CD4-positive, CD25-positive, alpha-beta regulatory T cell (primary cell): Measurements from ENCODE around the gene COL19A1. TPM values are rescaled to one million over a fixed set of nuclear protein-coding genes. Genes with fewer than 3 reads are reported as not detected.
"Not testable (repeated sequence)": the region's sequence is repeated elsewhere in the genome, so short reads cannot be mapped to it uniquely, and the experiment has no call there.

Experiments
- ATAC-seq, 2 donors: fragments of 150-1000 bp; cut with Tn5 transposase; one replicate each; pipeline ENCODE4 v1.10.0; 2021; ENCODE audit warnings: low read depth in 2 of 2, moderate number of reproducible peaks in 2 of 2, moderate library complexity in 1 of 2
- DNase-seq, 3 donors: peaks; one replicate each; pipeline versions ENCODE4 v3.0.0 to v3.0.0-alpha.2; 2012 to 2022; ENCODE audit warnings: mixed read lengths in 1 of 3
- H3K27ac ChIP-seq: one replicate; pipeline ENCODE4 v1.7.0; 2013; ENCODE audit warnings: mild to moderate bottlenecking, low read length; ENCODE audit not compliant: insufficient read depth, poor library complexity, severe bottlenecking
- H3K27me3 ChIP-seq: one replicate; pipeline ENCODE4 v1.7.0; 2013; ENCODE audit warnings: low read length; ENCODE audit not compliant: control insufficient read depth, insufficient read depth
- H3K36me3 ChIP-seq: one replicate; pipeline ENCODE4 v1.7.0; 2013; ENCODE audit warnings: mild to moderate bottlenecking, low read length, moderate library complexity; ENCODE audit not compliant: control insufficient read depth, insufficient read depth
- H3K4me1 ChIP-seq: 2 replicates; pipeline ENCODE4 v1.7.0; 2013; ENCODE audit warnings: mild to moderate bottlenecking, low read length; ENCODE audit not compliant: insufficient read depth, control insufficient read depth, poor library complexity, severe bottlenecking
- H3K4me3 ChIP-seq: one replicate; pipeline ENCODE4 v1.7.0; 2013; ENCODE audit warnings: low read depth, mild to moderate bottlenecking, low read length, moderate library complexity
- H3K9me3 ChIP-seq, 2 experiments: 1 replicate in 1 of 2; 2 replicates in 1 of 2; pipeline ENCODE4 v1.7.0; 2013; ENCODE audit warnings: low read length in 2 of 2, mild to moderate bottlenecking in 1 of 2, moderate library complexity in 1 of 2; ENCODE audit not compliant: control insufficient read depth in 2 of 2
- H3K27ac Mint-ChIP-seq, 3 donors: one replicate each; pipeline ENCODE4 v1.8.0; 2020 to 2022; ENCODE audit warnings: mild to moderate bottlenecking in 3 of 3, mixed read lengths in 3 of 3, moderate library complexity in 2 of 3
- H3K27me3 Mint-ChIP-seq: one replicate; pipeline ENCODE4 v1.8.0; 2022; ENCODE audit warnings: mild to moderate bottlenecking, mixed read lengths
- H3K36me3 Mint-ChIP-seq: one replicate; pipeline ENCODE4 v1.8.0; 2020; ENCODE audit warnings: mixed read lengths
- H3K4me1 Mint-ChIP-seq, 4 donors: one replicate each; pipeline ENCODE4 v1.8.0; 2020 to 2022; ENCODE audit warnings: mixed read lengths in 4 of 4, mild to moderate bottlenecking in 1 of 4
- H3K4me3 Mint-ChIP-seq, 4 donors: one replicate each; pipeline ENCODE4 v1.8.0; 2020 to 2022; ENCODE audit warnings: mild to moderate bottlenecking in 4 of 4, mixed read lengths in 4 of 4, moderate library complexity in 3 of 4
- H3K9me3 Mint-ChIP-seq, 7 donors: one replicate each; pipeline ENCODE4 v1.8.0; 2020 to 2022; ENCODE audit warnings: mixed read lengths in 7 of 7, mild to moderate bottlenecking in 3 of 7, moderate library complexity in 2 of 7
- polyA plus RNA-seq, 4 donors: library from polyadenylated mRNA; unstranded; fragments of 300-500 nt; fragmentation: Illumina TruSeq; gene quantifications; one replicate each; pipeline ENCODE4 v1.2.3, GENCODE V29; 2021
- total RNA-seq: library from RNA; stranded (reverse); gene quantifications from one replicate; pipeline ENCODE4 v1.2.3, GENCODE V29; 2022

The COL19A1 gene
- total RNA-seq (0.17 TPM), polyA plus RNA-seq (not detected)

- Histone ChIP-seq H3K27ac (peak within 1 kb of the TSS; percentile 9), H3K27me3 (peaks cover 41% of the 10 kb centered on the region), H3K4me1 (peaks cover 22% of the 10 kb centered on the region), H3K36me3 (no peaks in the 10 kb centered on the region), H3K4me3 (peak within 1 kb of the TSS; percentile 86), H3K9me3 (no peaks in the 10 kb centered on the region)
- no peaks in the 10 kb centered on the region for H3K36me3 Mint-ChIP-seq
- DNase-seq (peak; percentile 6 to 47 (median 28)), ATAC-seq (peak; percentile 33 to 47)
- peaks cover 9 to 22% (median 11%) of the 10 kb centered on the region in 4 donors for H3K4me1 Mint-ChIP-seq
- H3K27ac Mint-ChIP-seq, result peak within 1 kb of the TSS in 2 of 3 donors; percentile 15 to 30
- peak within 1 kb of the TSS; percentile 86 to 88 (median 88) for H3K4me3 Mint-ChIP-seq
- H3K27me3 Mint-ChIP-seq, result peaks cover 73% of the 10 kb centered on the region
- H3K9me3 Mint-ChIP-seq, result no peaks in the 10 kb centered on the region
Measured at GRCh38 chr6:69866351-69866769, at the start of gene COL19A1. Gene COL19A1, plus strand, starts transcription at chr6:69866556. Its CDS starts 13,012 bp downstream, at chr6:69879568.

- no peaks in the 10 kb centered on the region for H3K27me3 Mint-ChIP-seq
- Histone ChIP-seq H3K9me3 (no peaks in the 10 kb centered on the region), H3K4me3 (peak overlapping the region; percentile 83), H3K27me3 (no peaks in the 10 kb centered on the region), H3K4me1 (peaks cover 41% of the 10 kb centered on the region), H3K27ac (peak overlapping the region; percentile 78), H3K36me3 (no peaks in the 10 kb centered on the region)
- peak in 1 of 3 donors; percentile 70 for DNase-seq
- peaks cover 0 to 1% (median 0%) of the 10 kb centered on the region in 7 donors for H3K9me3 Mint-ChIP-seq
- H3K4me3 Mint-ChIP-seq, result peak overlapping the region; percentile 69 to 89 (median 83)
- peak overlapping the region; percentile 91 to 99 (median 93) for H3K27ac Mint-ChIP-seq
- ATAC-seq, result peak in 1 of 2 donors; percentile 46
- H3K36me3 Mint-ChIP-seq, result no peaks in the 10 kb centered on the region
- peaks cover 35 to 55% (median 47%) of the 10 kb centered on the region in 4 donors for H3K4me1 Mint-ChIP-seq
Measured at GRCh38 chr6:69816569-69816968, 49.8 kb upstream of the COL19A1 start.

- Mint-ChIP-seq H3K36me3 (no peaks in the 10 kb centered on the region), H3K4me3 (no peak overlapping the region), H3K9me3 (peaks cover 0 to 1% (median 0%) of the 10 kb centered on the region in 7 donors), H3K27me3 (no peaks in the 10 kb centered on the region), H3K27ac (peak overlapping the region in 1 of 3 donors; percentile 34), H3K4me1 (peaks cover 30 to 47% (median 42%) of the 10 kb centered on the region in 4 donors)
- H3K4me1 ChIP-seq, result peaks cover 38% of the 10 kb centered on the region
- H3K27ac ChIP-seq, result no peak overlapping the region
- H3K4me3 ChIP-seq, result no peak overlapping the region
- H3K36me3 ChIP-seq, result no peaks in the 10 kb centered on the region
- H3K27me3 ChIP-seq, result no peaks in the 10 kb centered on the region
- ATAC-seq (no peak), DNase-seq (no peak)
- H3K9me3 ChIP-seq, result no peaks in the 10 kb centered on the region
Measured at GRCh38 chr6:69817358-69817757, 49.0 kb upstream of the COL19A1 start.

- Histone ChIP-seq H3K27ac (no peak overlapping the region), H3K4me3 (no peak overlapping the region), H3K4me1 (peaks cover 28% of the 10 kb centered on the region), H3K9me3 (no peaks in the 10 kb centered on the region), H3K36me3 (no peaks in the 10 kb centered on the region), H3K27me3 (no peaks in the 10 kb centered on the region)
- Mint-ChIP-seq H3K27ac (no peak overlapping the region), H3K36me3 (no peaks in the 10 kb centered on the region), H3K27me3 (no peaks in the 10 kb centered on the region), H3K9me3 (peaks cover 0 to 1% (median 0%) of the 10 kb centered on the region in 7 donors), H3K4me1 (peaks cover 21 to 36% (median 33%) of the 10 kb centered on the region in 4 donors), H3K4me3 (peak overlapping the region in 1 of 4 donors; percentile 22)
- no peak for DNase-seq
- no peak for ATAC-seq
Measured at GRCh38 chr6:69818223-69818930, 48.0 kb upstream of the COL19A1 start.

GRCh38 chr6:69819138-69819537 is 47.2 kb upstream of the COL19A1 start:
- Mint-ChIP-seq H3K27ac (no peak overlapping the region), H3K27me3 (no peaks in the 10 kb centered on the region), H3K4me3 (no peak overlapping the region), H3K4me1 (peaks cover 15 to 30% (median 26%) of the 10 kb centered on the region in 4 donors), H3K36me3 (no peaks in the 10 kb centered on the region), H3K9me3 (peaks cover 0 to 1% (median 0%) of the 10 kb centered on the region in 7 donors)
- Histone ChIP-seq H3K9me3 (no peaks in the 10 kb centered on the region), H3K36me3 (no peaks in the 10 kb centered on the region), H3K4me1 (peaks cover 21% of the 10 kb centered on the region), H3K27ac (no peak overlapping the region), H3K27me3 (no peaks in the 10 kb centered on the region), H3K4me3 (no peak overlapping the region)
- DNase-seq (no peak), ATAC-seq (no peak)

GRCh38 chr6:69820018-69820417 is 46.3 kb upstream of the COL19A1 start:
- Histone ChIP-seq H3K4me3 (no peak overlapping the region), H3K27me3 (no peaks in the 10 kb centered on the region), H3K36me3 (no peaks in the 10 kb centered on the region), H3K4me1 (peaks cover 14% of the 10 kb centered on the region), H3K27ac (no peak overlapping the region), H3K9me3 (no peaks in the 10 kb centered on the region)
- H3K4me1 Mint-ChIP-seq, result peaks cover 13 to 23% (median 21%) of the 10 kb centered on the region in 4 donors
- H3K4me3 Mint-ChIP-seq, result no peak overlapping the region
- no peaks in the 10 kb centered on the region for H3K36me3 Mint-ChIP-seq
- DNase-seq (peak in 1 of 3 donors; percentile 18), ATAC-seq (no peak)
- H3K27me3 Mint-ChIP-seq, result no peaks in the 10 kb centered on the region
- H3K9me3 Mint-ChIP-seq, result peaks cover 0 to 1% (median 0%) of the 10 kb centered on the region in 7 donors
- H3K27ac Mint-ChIP-seq, result no peak overlapping the region

GRCh38 chr6:69820438-69820837 is 45.9 kb upstream of the COL19A1 start:
- Histone ChIP-seq H3K27me3 (no peaks in the 10 kb centered on the region), H3K27ac (no peak overlapping the region), H3K4me1 (peaks cover 9% of the 10 kb centered on the region), H3K36me3 (no peaks in the 10 kb centered on the region), H3K9me3 (no peaks in the 10 kb centered on the region), H3K4me3 (no peak overlapping the region)
- Mint-ChIP-seq H3K4me1 (peaks cover 10 to 19% (median 16%) of the 10 kb centered on the region in 4 donors), H3K4me3 (no peak overlapping the region), H3K27ac (no peak overlapping the region), H3K27me3 (no peaks in the 10 kb centered on the region), H3K9me3 (peaks cover 0 to 1% (median 0%) of the 10 kb centered on the region in 7 donors), H3K36me3 (no peaks in the 10 kb centered on the region)
- no peak for ATAC-seq
- DNase-seq, result no peak

GRCh38 chr6:69824355-69824754 is 42.0 kb upstream of the COL19A1 start:
- H3K27me3 ChIP-seq, H3K4me3 Mint-ChIP-seq, DNase-seq, H3K9me3 Mint-ChIP-seq, H3K27ac Mint-ChIP-seq, H3K4me1 ChIP-seq, ATAC-seq, H3K4me1 Mint-ChIP-seq, H3K27me3 Mint-ChIP-seq, H3K9me3 ChIP-seq, H3K36me3 ChIP-seq, H3K4me3 ChIP-seq, H3K27ac ChIP-seq, H3K36me3 Mint-ChIP-seq: not testable (repeated sequence)
